ENCODE measurements around the gene RERE.

RERE gene

DNA sequence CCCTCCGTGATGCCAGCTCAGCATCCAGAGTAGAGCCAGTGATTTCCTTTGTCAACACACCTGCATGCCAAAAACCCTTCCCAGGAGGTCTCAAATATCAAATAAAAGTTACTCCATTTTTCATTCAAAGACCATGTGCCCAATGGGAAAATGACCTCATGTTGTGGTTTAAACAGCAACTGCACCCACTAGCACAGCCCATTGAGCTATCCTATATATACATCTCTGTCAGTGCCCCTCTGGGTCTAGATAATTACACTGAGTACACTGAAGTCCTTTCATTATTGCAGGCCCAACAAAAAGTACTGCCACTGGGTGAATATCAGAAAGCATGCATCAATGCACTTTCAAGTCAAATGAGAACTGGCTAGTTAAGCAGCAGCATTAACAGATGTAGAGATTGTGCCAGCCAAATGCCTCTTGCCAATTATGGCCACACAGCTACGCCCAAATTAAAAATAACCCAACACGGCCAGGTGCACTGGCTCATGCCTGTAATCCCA lies 381.8 kb downstream of the RERE start:
- no peak for DNase-seq

DNA sequence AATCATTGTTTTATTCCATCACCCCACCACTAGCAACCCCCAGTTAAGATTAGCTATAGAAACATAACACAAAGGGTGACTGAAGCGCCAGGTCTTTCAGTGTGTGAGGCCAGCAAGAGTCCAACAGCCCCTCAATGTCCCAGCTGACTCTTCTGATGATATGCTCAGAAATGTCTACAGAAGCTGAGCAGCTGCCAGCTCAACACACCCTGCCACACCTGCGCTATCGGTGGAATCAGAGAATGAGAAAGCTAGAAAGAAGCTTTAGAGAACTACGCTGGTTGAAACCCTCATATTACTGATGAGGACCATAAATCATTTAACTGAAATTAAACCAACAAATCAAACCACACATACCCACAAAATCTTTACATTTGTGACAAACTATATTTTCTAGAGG lies 383.3 kb downstream of the RERE start:
- DNase-seq: no peak

DNA sequence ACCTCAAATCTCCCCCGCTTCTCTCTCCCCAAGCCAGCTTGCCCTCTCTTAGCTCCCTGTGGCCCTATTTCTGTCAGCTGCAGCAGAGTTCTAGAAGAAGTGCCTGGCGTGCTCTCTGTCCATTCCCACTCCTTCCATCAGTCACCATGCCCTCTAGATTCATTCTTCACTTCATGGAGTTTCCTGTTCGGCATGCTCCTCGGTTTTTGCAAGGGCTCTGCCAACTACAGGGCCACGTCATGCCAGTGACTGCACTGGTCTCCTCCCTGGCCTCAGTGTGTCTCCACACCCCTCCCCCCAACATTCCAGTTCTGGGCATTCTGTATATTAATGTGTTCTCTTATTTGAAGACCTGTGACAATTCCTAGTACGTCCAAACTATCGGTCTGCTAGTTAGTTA lies 385.7 kb downstream of the RERE start:
- DNase-seq: no peak

DNA sequence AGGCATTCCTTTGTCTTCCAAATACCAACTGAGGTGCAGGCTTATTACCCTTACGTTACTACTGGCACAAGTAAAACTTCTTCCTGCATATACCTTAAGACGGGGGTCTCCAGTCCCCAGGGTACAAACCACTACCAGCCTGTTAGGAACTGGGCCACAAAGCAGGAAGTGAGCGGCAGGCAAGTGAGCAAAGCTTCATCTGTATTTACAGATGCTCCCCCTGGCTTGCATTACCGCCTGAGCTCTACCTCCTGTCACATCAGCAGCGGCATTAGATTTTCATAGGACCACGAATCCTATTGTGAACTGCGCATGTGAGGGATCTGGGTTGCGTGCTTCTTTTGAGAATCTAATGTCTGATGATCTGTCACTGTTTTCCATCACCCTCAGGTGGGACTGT lies 386.4 kb downstream of the RERE start:
- no peak for DNase-seq

DNA sequence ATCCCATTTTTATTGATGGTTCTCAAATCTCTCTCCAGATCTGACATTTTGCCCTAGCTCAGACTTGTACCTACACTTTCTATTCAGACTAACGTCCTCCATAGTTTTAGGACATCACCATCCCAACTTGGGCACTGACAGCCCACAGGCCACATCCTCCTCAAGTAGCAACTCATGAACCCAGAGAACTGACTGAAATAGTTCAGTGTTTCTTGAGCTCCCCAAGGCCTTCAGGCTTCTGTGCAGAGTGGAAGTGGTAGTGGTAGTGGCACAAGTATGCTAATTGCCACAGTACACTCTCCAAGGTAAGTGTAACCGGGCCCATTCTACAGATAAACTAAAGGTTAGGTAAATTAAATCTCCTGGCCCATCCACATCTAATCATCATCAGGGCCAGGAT lies 387.0 kb downstream of the RERE start:
- DNase-seq: no peak

DNA sequence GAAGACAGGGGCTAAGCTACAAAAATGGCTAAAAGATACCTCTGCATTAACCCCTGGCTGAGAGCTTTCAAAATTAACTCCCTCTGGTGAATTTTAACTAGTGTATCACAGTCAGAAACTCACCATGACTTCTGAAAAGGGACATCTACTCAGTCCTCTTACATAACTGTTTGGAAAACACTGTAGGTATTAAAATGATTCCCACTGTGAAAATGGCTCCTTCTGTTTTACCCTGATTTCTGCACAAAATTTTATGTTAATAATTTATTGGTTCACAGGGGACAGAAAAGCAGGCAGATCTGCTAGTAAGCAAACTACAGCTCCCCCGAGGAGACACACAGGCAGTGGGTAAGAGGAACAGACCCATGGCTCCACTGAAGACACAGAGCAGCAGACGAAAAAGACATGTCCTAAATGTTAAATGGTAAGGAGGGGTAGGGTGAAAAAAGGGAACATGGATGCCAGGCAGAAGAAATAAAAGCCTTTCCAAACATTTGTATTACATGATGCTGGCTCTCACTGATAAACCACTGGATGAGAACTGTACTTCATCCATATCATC lies 387.8 kb downstream of the RERE start:
- DNase-seq: no peak

DNA sequence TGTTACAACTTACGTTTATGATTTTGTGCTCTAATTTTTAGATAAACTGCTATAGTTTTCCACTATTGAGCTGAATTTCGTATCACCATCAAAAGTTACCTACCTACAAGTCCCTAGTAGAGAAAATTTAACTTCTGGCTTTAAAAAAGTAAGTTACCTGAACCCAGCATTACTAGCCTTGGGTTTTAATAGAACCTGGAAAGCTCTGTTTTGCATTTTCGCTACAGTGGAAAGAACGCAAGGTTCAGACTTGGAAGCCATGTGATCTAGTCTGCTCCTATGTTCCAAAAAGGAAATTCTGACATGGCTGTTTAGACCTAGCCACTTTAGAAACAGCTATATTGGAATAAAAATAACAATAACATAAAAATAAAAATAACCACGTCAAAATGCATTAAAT lies 389.0 kb downstream of the RERE start:
- no peak for DNase-seq

DNA sequence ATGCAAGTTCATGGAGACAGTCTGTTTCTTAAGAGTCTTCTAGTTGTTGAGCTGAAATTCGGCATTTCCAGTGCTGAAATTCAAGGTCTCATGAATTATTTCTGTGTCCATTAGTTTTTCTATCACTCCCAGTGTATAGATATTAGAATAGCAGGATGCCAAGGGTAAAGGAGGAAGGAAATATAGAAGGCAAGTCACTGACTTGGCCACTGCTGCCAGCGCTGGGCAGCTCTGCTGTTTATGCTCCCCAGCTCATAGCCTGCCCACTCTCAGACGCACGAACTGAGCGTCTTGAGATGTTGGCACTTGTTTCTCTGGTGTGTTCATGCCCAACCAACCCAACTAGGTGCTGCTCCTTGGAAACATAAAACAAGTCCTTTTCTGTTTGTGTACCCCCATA lies 389.5 kb downstream of the RERE start:
- no peak for DNase-seq

DNA sequence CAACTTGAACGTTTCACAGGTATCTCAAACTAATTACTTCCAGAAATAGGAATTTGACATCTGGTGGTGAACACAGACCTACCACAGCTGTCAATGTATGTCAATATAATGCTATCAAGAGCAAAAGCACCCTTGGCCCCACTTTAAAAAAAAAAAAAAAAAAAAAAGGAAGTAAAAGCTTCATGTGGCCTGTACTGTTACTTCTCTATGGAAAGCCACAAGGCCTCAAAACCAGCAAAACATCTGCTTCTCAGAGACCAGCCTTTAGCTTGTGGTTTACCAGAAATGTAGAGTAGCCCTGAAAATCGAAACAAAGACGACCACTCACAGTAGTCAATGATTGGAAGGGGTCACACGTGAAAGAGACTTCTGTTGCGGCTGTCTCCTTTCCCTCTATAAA lies 389.9 kb downstream of the RERE start:
- no peak for DNase-seq

DNA sequence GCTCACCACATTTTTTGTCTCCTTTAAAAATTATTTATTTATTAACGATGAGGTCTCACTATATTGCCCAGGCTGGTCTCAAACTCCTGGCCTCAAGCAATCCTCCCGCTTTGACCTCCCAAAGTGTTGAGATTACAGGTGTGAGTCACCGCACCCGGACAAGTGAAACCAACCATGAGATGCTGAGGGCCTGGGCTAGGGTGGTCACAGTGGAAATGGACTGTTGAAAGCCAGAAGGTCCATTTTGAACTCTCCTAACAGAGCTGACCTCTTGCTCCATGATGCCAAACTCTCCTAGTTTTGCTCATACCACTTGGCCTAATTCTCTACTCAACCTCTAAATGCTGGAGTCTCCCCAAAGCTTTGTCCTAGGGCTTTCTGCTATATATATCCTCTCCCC lies 390.4 kb downstream of the RERE start:
- DNase-seq: no peak

DNA sequence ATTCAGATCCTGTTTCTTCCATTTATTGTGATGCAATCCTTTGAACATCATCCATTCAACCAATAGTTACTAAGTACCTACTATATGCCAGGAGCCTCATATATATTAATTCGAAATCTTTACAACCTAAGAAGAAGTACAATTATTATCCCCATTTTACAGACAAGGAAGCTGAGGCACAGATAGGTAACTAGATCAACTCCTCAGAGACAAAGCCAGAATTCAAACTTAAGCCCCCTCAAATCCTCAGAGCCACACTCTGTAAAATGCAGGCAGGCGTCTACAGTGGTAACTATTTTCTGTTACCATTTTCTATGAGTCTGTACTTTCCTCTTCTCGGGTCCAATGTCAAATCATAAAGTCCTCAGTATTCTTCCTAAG lies 391.7 kb downstream of the RERE start:
- no peak for DNase-seq

DNA sequence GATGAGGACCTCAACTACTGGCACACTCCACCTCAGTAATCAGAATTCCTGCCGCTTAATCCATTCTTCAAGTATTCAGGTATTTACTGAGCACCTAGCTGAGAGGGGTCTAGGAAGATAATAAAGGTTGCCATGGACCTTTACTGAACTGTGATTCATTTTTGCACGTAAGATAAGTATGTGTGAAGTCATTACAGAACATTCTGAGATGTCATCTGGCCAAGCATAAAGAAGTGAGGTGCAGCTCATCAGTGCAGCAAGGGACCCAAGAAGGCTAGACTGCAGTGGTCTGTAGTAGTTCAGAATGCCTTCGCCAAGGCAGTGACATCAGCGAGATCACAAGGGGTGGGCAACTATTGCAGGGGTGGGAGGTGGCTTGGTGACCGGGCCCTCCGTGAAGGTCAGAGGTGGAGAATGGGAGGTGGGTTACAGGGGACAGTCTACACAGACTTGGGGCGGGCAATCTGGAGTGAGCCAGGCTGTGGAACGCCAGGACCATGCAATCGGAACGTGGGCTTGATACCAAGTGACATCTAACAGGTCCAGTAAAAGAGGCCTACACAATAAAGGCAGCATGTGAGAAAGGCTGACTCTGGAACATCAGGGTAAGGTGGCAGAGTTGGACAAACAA lies 392.2 kb downstream of the RERE start:
- no peak for DNase-seq

DNA sequence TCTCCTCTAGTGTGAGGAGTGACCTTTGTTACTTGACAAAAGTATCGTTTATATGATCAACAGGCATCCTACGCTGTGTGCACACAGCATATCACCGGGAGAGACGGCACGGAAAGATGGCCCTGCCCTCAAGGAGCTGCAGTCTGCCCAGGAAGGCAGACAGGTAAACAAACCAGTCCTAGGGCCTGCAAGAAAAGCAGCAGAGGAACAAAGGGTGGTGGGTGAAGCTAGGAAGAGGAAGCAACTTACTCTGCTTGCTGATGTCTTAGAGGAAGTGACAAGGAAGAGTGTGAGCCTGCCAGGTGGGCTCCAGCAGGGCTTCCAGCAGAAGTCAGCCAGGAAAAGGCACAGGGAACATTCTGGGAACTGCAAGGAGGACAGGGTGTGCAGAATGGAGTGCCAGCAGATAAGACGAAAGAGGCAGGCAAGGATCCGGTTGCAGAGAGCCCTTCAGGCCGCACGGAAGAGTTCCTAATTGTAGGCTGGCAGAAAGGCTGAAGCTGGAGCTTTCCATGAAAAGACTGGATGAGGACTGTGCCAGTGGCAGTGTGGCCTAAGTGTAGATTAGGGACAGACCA lies 392.8 kb downstream of the RERE start:
- no peak for DNase-seq

DNA sequence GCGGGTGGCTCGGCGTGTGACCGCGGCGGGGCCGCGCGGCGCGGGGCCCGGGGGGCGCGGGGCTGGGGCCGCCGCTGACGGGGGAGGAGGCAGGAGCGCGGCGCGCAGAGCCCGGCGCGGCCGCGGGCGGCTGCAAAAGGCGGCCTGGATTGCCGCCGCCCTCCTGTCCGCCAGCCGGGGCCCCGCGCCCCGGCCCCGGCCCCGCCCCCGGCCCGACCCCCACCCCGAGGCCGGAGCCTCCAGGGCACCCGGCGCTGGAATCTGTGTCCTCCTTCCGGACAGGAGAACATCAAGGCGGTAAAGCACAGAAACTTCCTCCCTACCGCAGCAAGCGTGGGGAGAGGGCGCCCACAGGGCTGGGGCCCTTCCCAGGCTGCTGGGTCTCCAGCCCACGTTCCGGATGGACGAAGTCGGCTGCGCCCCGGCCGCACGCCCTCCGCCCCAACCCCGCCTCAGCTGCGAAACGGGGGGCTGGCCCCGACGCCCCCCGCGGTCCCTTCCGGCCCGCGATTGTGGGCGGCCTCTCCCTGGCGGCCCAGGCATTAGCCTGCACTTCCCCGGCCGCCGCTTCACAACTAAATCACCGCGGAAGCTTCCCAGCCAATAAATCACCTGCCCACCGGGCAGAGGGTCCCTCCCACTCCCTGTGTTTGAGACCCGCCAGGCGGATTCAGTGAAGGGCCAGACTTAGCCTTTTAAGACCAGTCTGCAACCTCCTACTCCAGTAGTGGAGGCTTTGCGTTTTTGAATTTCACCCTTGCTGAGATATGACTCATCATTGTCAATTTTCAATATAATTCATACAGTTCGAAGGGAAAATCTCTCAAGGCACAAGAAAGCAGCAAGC lies 393.5 kb downstream of the RERE start:
- no peak for DNase-seq

DNA sequence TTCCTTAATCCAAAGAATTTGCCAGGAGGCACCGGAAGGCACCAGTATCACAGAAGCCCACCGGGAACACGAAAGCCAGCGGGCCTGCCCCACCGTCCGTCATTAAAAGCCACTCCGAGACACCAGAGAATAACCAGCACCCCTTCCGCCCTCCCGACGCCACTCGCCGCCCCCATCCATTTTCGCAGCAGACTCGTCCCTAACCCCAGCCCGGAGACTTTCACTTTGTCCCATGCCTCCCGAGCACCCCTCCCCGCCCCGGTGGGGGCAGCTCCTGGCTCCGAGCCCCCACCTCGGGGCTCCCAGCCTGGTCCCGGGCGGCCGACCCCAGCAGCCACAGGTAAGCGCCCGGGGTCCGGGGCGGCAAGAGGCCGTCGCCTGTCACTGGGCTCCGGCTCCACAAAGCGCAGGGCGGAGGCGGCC lies 394.2 kb downstream of the RERE start:
- no peak for DNase-seq

DNA sequence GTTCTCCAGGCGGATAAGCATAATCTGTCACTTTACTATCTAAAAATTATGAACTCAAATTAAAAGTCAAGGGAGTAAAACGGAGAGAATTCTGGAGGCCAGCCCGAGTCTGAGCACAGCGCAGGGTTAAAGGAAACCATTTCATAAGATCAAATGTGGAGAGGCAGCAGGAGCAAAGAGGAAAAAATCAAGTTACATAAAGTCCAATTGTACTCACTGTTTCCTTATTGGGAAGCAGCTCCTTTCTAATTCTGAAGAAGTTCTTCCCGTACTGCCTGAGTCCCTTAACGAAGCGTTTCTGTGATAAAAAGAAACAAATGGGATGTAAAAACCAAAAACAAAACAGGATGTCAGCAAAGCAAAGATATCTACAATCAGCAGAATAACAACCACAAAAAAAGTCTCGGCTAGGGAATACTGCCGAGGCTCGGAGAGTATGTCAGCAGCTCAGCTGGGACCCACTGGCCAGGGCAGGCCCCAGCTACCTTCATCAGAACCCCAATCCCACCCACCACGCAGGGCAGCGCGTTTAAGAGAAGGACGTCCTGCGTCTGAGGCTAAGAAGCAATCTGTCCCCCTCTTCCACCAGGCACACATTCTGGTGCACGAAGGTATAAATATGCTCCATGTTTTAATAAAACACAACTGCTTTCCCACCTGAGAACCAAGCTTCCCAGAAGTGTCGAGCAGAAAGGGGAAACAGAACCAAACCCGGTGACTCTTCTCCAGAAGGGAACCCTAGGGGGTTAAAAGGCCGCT lies 394.8 kb downstream of the RERE start:
- no peak for DNase-seq

DNA sequence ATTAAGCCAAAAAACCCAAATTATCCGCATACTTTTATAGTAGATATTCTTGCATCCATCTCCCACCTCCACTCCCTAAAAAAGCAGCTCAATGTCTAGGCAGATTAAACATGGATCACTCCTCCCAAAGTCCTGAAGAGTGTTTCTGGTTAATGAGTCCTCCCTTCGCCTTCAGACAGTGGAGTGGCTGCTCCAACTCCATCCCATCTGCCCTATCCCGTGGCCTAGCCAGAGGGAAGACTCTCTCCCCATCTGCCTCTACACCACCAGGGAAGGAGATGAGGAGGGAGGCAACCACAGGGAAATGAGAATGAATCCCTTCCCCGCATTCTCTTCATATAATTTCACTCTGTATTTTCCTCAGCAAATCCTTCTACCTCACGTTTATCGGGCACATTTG lies 395.7 kb downstream of the RERE start:
- DNase-seq: no peak

DNA sequence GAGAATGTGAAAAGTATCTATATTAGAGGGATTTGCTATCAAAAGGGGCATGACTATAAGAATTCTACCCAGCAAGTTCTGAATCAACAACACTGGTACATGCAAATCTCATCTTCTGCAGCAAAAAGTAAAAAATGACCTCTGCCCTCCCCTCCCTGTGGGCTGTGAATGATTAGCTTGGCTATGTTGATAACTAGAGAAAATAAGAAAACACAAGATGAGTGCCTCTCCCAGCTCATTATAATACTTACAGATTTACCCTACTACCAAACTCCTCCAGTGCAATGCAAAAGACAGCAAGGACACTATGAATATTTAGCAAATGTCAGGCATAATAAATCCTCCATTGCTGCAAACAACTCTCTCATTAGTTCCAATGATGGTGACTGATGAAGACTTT lies 397.1 kb downstream of the RERE start:
- DNase-seq: no peak

DNA sequence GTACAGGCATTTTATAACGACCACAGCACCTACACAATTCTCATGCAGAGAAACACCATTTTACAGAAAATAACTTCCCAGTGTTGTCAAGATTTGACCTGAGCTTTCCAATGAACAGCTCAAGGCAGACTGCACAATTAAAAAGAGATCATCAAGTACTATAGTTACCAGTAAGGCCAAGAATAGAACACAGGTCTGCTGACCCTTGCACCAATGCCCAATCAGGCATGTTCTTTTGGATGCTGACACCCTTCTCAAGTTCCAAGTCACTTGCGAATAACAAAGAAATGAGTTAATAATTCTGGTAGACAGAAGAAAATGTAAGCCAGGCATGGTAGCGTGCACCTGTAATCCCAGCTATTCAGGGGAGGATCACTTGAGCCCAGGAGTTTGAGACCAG lies 397.6 kb downstream of the RERE start:
- DNase-seq: no peak

DNA sequence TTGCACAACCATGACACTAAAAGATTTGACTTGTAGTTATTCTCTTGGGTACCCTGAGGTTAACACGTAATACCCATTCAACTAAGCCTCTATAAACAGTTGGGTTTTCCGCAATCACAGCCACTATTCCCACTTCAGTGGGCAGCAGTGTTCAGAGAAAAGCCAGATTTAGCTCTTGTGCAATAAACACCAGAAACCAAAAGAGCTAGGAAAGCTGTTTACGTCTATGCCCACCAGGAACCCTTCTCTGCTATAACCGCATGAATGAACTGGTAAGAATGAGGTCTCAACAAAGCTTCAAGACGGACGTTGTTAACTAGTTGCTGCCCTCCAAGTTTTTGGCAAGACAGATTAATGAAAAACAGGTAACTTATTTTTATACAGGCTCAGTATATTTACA lies 398.3 kb downstream of the RERE start:
- DNase-seq: no peak

DNA sequence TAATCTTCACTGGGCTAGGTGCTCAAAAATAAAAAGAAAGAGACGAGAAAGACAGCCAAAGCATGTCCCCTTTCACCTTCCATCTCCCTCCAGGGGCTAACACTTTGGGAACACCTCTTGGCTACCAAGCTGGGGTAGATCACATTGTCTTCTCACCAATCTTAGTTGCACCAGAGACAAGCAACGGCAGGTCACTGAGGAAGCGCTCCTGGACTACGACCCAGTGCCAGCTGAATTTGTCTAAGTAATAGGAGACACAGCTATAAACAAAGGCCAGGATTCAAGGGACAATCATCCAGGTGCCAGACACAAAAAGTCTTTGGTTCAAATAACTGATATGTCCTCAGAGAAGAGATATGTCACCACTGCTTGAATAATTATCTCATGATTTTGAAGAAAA lies 399.1 kb downstream of the RERE start:
- DNase-seq: no peak

DNA sequence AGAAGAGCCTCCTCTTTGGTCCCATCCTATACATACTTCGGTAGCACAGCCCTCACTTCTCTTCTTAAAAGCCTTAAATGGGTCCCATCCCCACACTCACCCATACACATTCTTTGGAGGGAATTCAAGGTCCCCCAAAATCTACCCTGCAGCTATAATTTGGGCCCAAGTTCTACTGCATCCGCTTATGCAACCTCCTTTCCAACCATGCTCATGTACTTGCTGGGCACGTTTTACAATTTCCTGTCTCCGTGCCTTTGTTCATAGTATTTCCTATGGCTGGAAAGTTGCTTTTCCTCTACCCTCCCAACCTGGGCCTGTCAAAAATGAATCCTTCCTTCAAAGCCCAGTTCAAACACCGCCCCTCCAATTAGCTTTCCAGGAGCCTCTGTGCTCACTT lies 399.8 kb downstream of the RERE start:
- DNase-seq: no peak

DNA sequence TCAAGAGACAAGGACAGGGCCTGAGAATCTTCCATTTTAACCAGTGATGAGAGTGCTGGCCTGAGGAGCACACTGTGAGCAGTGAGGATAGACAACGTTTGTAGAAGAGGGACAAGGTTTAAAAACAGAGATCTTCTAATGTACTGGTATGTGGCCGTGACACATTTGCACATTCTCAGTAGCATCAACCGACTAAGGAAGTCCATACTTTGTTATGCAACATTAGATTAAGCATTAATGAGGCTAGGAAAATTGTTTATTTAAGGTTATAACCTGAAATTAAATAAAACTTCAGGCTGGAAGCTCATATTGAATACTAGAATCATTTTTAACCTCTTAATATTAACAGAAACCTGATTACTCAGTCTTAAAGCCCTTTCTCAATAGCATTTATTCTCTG lies 400.6 kb downstream of the RERE start:
- no peak for DNase-seq
